Smooth muscle cell (in vitro differentiated cells): ENCODE measurements around the gene BMERB1. TPM values are rescaled to one million over a fixed set of nuclear protein-coding genes. Genes with fewer than 3 reads are reported as not detected.

ENCODE experiments used
- DNase-seq: peaks from one replicate; lab custom pipeline; 2025; ENCODE audit not compliant: unreplicated experiment; lab: John Stamatoyannopoulos, UW
- H2AFZ ChIP-seq: fragments of 200-600 bp; sonication (generic); 2 replicates; pipeline ENCODE4 v1.6.0; 2016; ENCODE audit warnings: antibody characterized with exemption, low read depth, mild to moderate bottlenecking
- H3F3A ChIP-seq: fragments of 200-600 bp; sonication (generic); 2 replicates; pipeline ENCODE4 v1.6.0; 2017; ENCODE audit warnings: antibody characterized with exemption, low read depth
- H3K27ac ChIP-seq: fragments of 200-600 bp; sonication (generic); 2 replicates; pipeline ENCODE4 v1.5.1; 2016; ENCODE audit warnings: low read depth, mild to moderate bottlenecking
- H3K27me3 ChIP-seq: fragments of 200-600 bp; sonication (generic); 2 replicates; pipeline ENCODE4 v1.6.1; 2016; ENCODE audit warnings: low read depth, mild to moderate bottlenecking
- H3K36me3 ChIP-seq: fragments of 200-600 bp; sonication (generic); 2 replicates; pipeline ENCODE4 v1.5.1; 2016; ENCODE audit warnings: low read depth
- H3K4me1 ChIP-seq: fragments of 200-600 bp; sonication (generic); 2 replicates; pipeline ENCODE4 v1.5.1; 2016; ENCODE audit warnings: low read depth
- H3K4me2 ChIP-seq: fragments of 200-600 bp; sonication (generic); 2 replicates; pipeline ENCODE4 v1.6.0; 2016; ENCODE audit warnings: mild to moderate bottlenecking
- H3K4me3 ChIP-seq: fragments of 200-600 bp; sonication (generic); 2 replicates; pipeline ENCODE4 v1.5.1; 2016; ENCODE audit warnings: mild to moderate bottlenecking
- H3K79me2 ChIP-seq: fragments of 200-600 bp; sonication (generic); 2 replicates; pipeline ENCODE4 v1.6.0; 2016; ENCODE audit warnings: low read depth, mild to moderate bottlenecking
- H3K9ac ChIP-seq: fragments of 200-600 bp; sonication (generic); 2 replicates; pipeline ENCODE4 v1.6.0; 2016; ENCODE audit warnings: low read depth
- H3K9me3 ChIP-seq: fragments of 200-600 bp; sonication (generic); replicated peaks from 2 replicates; pipeline ENCODE4 v1.5.1; 2016; ENCODE audit warnings: low read depth
- H4K20me1 ChIP-seq: fragments of 200-600 bp; sonication (generic); 2 replicates; pipeline ENCODE4 v1.6.0; 2016; ENCODE audit warnings: low read depth
- CTCF ChIP-seq: fragments of 200-600 bp; sonication (generic); IDR thresholded peaks from 2 replicates; pipeline ENCODE4 v1.5.1; 2017; ENCODE audit warnings: borderline replicate concordance, mild to moderate bottlenecking, antibody characterized with exemption; ENCODE audit not compliant: insufficient read depth, poor library complexity, severe bottlenecking
- WGBS: methylation state at CpG from one replicate; pipeline ENCODE4 v1.1.7; 2016; ENCODE audit warnings: low lambda C conversion rate; 5-methylcytosine and 5-hydroxymethylcytosine counted together
- polyA plus RNA-seq: library from polyadenylated mRNA; unstranded; fragments of >200 nt; fragmentation: Nextera tagmentation; extraction: Ambion mirVana; gene quantifications from 2 replicates; pipeline ENCODE4 v1.2.1, GENCODE V29; 2016
- total RNA-seq: library from RNA; depleted of rRNA; stranded (reverse); fragments of >200 nt; gene quantifications from 2 replicates; pipeline ENCODE4 v1.2.3, GENCODE V29; 2014

Gene BMERB1
- total and polyA plus RNA-seq, 2 experiments from 2014 or later: 16.5 to 20.0 TPM

- Histone ChIP-seq H4K20me1 (no peaks in the 10 kb centered on the region), H3K4me2 (no peak overlapping the region), H3K9me3 (no peaks in the 10 kb centered on the region), H3K36me3 (no peaks in the 10 kb centered on the region), H3K27ac (no peak overlapping the region), H2AFZ (no peak overlapping the region), H3F3A (peaks cover 8% of the 10 kb centered on the region), H3K79me2 (no peaks in the 10 kb centered on the region), H3K9ac (no peak overlapping the region), H3K4me1 (no peaks in the 10 kb centered on the region), H3K4me3 (no peak overlapping the region), H3K27me3 (no peaks in the 10 kb centered on the region)
- 83% methylated on average over 5 of the region's 5 CpGs for WGBS
- no peak for TF ChIP-seq CTCF
- no peak for DNase-seq
These were observed 50.8 kb downstream of the BMERB1 start for GRCh38 chr16:15485175-15485574.

GRCh38 chr16:15486661-15487060 is 52.3 kb downstream of the BMERB1 start:
- Histone ChIP-seq H3K4me3 (no peak overlapping the region), H4K20me1 (no peaks in the 10 kb centered on the region), H3K36me3 (no peaks in the 10 kb centered on the region), H3K27me3 (no peaks in the 10 kb centered on the region), H3K4me2 (no peak overlapping the region), H2AFZ (no peak overlapping the region), H3K79me2 (no peaks in the 10 kb centered on the region), H3K27ac (no peak overlapping the region), H3F3A (peaks cover 8% of the 10 kb centered on the region), H3K4me1 (no peaks in the 10 kb centered on the region), H3K9ac (no peak overlapping the region), H3K9me3 (no peaks in the 10 kb centered on the region)
- no peak for TF ChIP-seq CTCF
- WGBS: 100% methylated on average over 1 of the region's 1 CpG
- no peak for DNase-seq

GRCh38 chr16:15487336-15488284 is 53.2 kb downstream of the BMERB1 start:
- H4K20me1 ChIP-seq: no peaks in the 10 kb centered on the region
- H3K4me2 ChIP-seq: no peak overlapping the region
- no peak overlapping the region for H3K9ac ChIP-seq
- peaks cover 5% of the 10 kb centered on the region for H3F3A ChIP-seq
- WGBS: 95% methylated on average over 12 of the region's 12 CpGs
- no peak overlapping the region for H3K27ac ChIP-seq
- H3K4me1 ChIP-seq: no peaks in the 10 kb centered on the region
- no peaks in the 10 kb centered on the region for H3K79me2 ChIP-seq
- H3K27me3 ChIP-seq: no peaks in the 10 kb centered on the region
- no peaks in the 10 kb centered on the region for H3K9me3 ChIP-seq
- no peak for TF ChIP-seq CTCF
- H2AFZ ChIP-seq: no peak overlapping the region
- DNase-seq: no peak
- H3K36me3 ChIP-seq: no peaks in the 10 kb centered on the region
- H3K4me3 ChIP-seq: no peak overlapping the region
